PC-3 (cell line): ENCODE measurements around the gene HS2ST1.

ENCODE experiments used
- EZH2 ChIP-seq: fragments of 300-600 bp; sonication (generic); IDR thresholded peaks from one replicate; pipeline ENCODE4 v1.6.1; 2017; ENCODE audit warnings: antibody characterized with exemption, mild to moderate bottlenecking, low read length; ENCODE audit not compliant: unreplicated experiment
- TF ChIP-seq, protein P1 (sequence below): fragments of 300-600 bp; sonication (generic); conservative IDR thresholded peaks from 2 replicates; pipeline ENCODE4 v1.5.1; 2017; ENCODE audit warnings: antibody characterized with exemption, low read depth, mild to moderate bottlenecking, low read length

GRCh38 chr1:87030740-87031690, 116.6 kb downstream of the HS2ST1 start:
- TF ChIP-seq, protein P1, sequence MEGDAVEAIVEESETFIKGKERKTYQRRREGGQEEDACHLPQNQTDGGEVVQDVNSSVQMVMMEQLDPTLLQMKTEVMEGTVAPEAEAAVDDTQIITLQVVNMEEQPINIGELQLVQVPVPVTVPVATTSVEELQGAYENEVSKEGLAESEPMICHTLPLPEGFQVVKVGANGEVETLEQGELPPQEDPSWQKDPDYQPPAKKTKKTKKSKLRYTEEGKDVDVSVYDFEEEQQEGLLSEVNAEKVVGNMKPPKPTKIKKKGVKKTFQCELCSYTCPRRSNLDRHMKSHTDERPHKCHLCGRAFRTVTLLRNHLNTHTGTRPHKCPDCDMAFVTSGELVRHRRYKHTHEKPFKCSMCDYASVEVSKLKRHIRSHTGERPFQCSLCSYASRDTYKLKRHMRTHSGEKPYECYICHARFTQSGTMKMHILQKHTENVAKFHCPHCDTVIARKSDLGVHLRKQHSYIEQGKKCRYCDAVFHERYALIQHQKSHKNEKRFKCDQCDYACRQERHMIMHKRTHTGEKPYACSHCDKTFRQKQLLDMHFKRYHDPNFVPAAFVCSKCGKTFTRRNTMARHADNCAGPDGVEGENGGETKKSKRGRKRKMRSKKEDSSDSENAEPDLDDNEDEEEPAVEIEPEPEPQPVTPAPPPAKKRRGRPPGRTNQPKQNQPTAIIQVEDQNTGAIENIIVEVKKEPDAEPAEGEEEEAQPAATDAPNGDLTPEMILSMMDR: no peak
- no peak for TF ChIP-seq EZH2
